Trophoblast cell (in vitro differentiated cells and primary cell): ENCODE results near the gene PACC1.

Experiments
- DNase-seq, 2 donors: peaks; one replicate each; pipeline ENCODE4 v3.0.0-alpha.2; 2016
- H2AFZ ChIP-seq: 2 replicates; pipeline ENCODE4 v1.6.1; 2013; ENCODE audit warnings: low read length, moderate library complexity, mild to moderate bottlenecking; ENCODE audit not compliant: insufficient read depth, poor library complexity
- H2AK5ac ChIP-seq: 2 replicates; pipeline ENCODE4 v1.6.1; 2013; ENCODE audit warnings: mild to moderate bottlenecking, low read length
- H2BK120ac ChIP-seq: 2 replicates; pipeline ENCODE4 v1.6.1; 2013; ENCODE audit warnings: low read length, mild to moderate bottlenecking, moderate library complexity; ENCODE audit not compliant: insufficient read depth, poor library complexity
- H2BK12ac ChIP-seq: 2 replicates; pipeline ENCODE4 v1.6.1; 2013; ENCODE audit warnings: mild to moderate bottlenecking, low read length, moderate library complexity
- H2BK5ac ChIP-seq: 2 replicates; pipeline ENCODE4 v1.6.1; 2013; ENCODE audit warnings: low read length, low read depth, moderate library complexity, mild to moderate bottlenecking; ENCODE audit not compliant: poor library complexity
- H3K14ac ChIP-seq: 2 replicates; pipeline ENCODE4 v1.6.1; 2013; ENCODE audit warnings: mild to moderate bottlenecking, low read length
- H3K18ac ChIP-seq: 2 replicates; pipeline ENCODE4 v1.6.1; 2013; ENCODE audit warnings: mild to moderate bottlenecking, low read length
- H3K23ac ChIP-seq: 2 replicates; pipeline ENCODE4 v1.6.1; 2013; ENCODE audit warnings: low read length
- H3K27ac ChIP-seq: 2 replicates; pipeline ENCODE4 v1.5.1; 2013; ENCODE audit warnings: low read depth, mild to moderate bottlenecking, inconsistent platforms, low read length, moderate library complexity
- H3K27me3 ChIP-seq: 2 replicates; pipeline ENCODE4 v1.6.1; 2013; ENCODE audit warnings: inconsistent platforms, mild to moderate bottlenecking, low read length, moderate library complexity; ENCODE audit not compliant: insufficient read depth
- H3K36me3 ChIP-seq, 2 experiments: 1 replicate in 1 of 2; 2 replicates in 1 of 2; pipeline ENCODE4 v1.6.1; 2013; ENCODE audit warnings: low read length in 2 of 2, mild to moderate bottlenecking in 2 of 2, moderate library complexity in 1 of 2; ENCODE audit not compliant: insufficient read depth in 2 of 2, control insufficient read depth in 1 of 2
- H3K4ac ChIP-seq: 2 replicates; pipeline ENCODE4 v1.6.1; 2013; ENCODE audit warnings: low read depth, mild to moderate bottlenecking, low read length, moderate library complexity
- H3K4me1 ChIP-seq, 2 experiments: 1 replicate in 1 of 2; 2 replicates in 1 of 2; pipeline ENCODE4 v1.6.1; 2013; ENCODE audit warnings: low read length in 2 of 2, mild to moderate bottlenecking in 2 of 2, moderate library complexity in 1 of 2; ENCODE audit not compliant: insufficient read depth in 2 of 2, control insufficient read depth in 1 of 2
- H3K4me2 ChIP-seq: 2 replicates; pipeline ENCODE4 v1.6.1; 2013; ENCODE audit warnings: inconsistent platforms, mild to moderate bottlenecking, low read length, moderate library complexity
- H3K4me3 ChIP-seq: 2 replicates; pipeline ENCODE4 v1.5.1; 2013; ENCODE audit warnings: mild to moderate bottlenecking, low read depth, low read length, inconsistent platforms
- H3K79me1 ChIP-seq: one replicate; pipeline ENCODE4 v1.6.1; 2013; ENCODE audit warnings: low read length
- H3K79me2 ChIP-seq: 2 replicates; pipeline ENCODE4 v1.6.1; 2013; ENCODE audit warnings: low read length, mild to moderate bottlenecking; ENCODE audit not compliant: control insufficient read depth, insufficient read depth, poor library complexity
- H3K9ac ChIP-seq: 2 replicates; pipeline ENCODE4 v1.6.1; 2013; ENCODE audit warnings: mild to moderate bottlenecking, low read length
- H3K9me3 ChIP-seq: 2 replicates; pipeline ENCODE4 v1.6.1; 2013; ENCODE audit warnings: low read depth, mild to moderate bottlenecking, control low read depth, inconsistent platforms, low read length; ENCODE audit not compliant: insufficient read depth
- H4K12ac ChIP-seq: 2 replicates; pipeline ENCODE4 v1.6.1; 2013; ENCODE audit warnings: low read depth, mild to moderate bottlenecking, low read length, moderate library complexity
- H4K8ac ChIP-seq: 2 replicates; pipeline ENCODE4 v1.6.1; 2013; ENCODE audit warnings: low read depth, mild to moderate bottlenecking, low read length, moderate library complexity
- H4K91ac ChIP-seq: one replicate; pipeline ENCODE4 v1.6.1; 2013; ENCODE audit warnings: low read depth, mild to moderate bottlenecking, low read length, moderate library complexity
- WGBS: extraction: QIAGEN DNeasy Blood & Tissue Kit; methylation state at CpG from one replicate; pipeline ENCODE4 v1.1.7; 2013; ENCODE audit warnings: missing lambda C conversion rate; ENCODE audit not compliant: insufficient read length, insufficient coverage; ENCODE audit errors: extremely low coverage; 5-methylcytosine and 5-hydroxymethylcytosine counted together

Gene PACC1

DNA sequence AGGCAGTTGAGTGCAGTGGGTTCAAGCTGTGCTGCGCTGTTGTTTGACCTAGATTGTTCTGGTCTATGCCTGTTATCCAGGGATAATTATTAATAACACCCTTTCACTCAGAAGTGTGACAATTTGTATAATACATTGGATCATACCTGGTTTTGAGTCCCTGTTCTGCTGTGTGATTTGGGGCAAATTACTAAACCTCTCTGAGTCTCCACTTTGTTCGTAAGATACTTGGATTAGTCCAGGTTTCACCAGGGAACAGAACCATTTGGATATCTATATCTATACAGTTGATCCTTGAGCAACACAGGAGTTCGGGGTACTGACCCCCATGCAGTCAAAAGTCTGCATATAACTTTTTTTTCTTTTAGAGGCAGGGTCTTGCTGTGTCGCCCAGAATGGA is 20.3 kb upstream of the PACC1 start:
- H3K18ac ChIP-seq, result no peak overlapping the region
- H4K12ac ChIP-seq, result no peak overlapping the region
- no peak overlapping the region for H3K9ac ChIP-seq
- no peak overlapping the region for H3K4ac ChIP-seq
- H3K27me3 ChIP-seq, result peaks cover 4% of the 10 kb centered on the region
- no peak overlapping the region for H4K8ac ChIP-seq
- no peak overlapping the region for H3K23ac ChIP-seq
- H2AK5ac ChIP-seq, result no peak overlapping the region
- no peak overlapping the region for H2BK120ac ChIP-seq
- H3K4me1 ChIP-seq, result peaks cover 0 to 6% of the 10 kb centered on the region in 2 experiments
- no peak overlapping the region for H2AFZ ChIP-seq
- DNase-seq, result no peak
- H3K36me3 ChIP-seq, result no peaks in the 10 kb centered on the region
- H2BK12ac ChIP-seq, result no peak overlapping the region
- H3K9me3 ChIP-seq, result no peaks in the 10 kb centered on the region
- no peak overlapping the region for H3K4me3 ChIP-seq
- H3K27ac ChIP-seq, result no peak overlapping the region
- WGBS, result no CpG with 5 or more reads among the region's 4 CpGs
- no peak overlapping the region for H3K14ac ChIP-seq
- no peak overlapping the region for H2BK5ac ChIP-seq
- H3K4me2 ChIP-seq, result no peak overlapping the region
- H3K79me2 ChIP-seq, result peaks cover 3% of the 10 kb centered on the region
- no peak overlapping the region for H4K91ac ChIP-seq
- H3K79me1 ChIP-seq, result peaks cover 1% of the 10 kb centered on the region

GRCh38 chr1:212433577-212434462 is 19.1 kb upstream of the PACC1 start:
- Histone ChIP-seq H4K12ac (no peak overlapping the region), H3K79me2 (peaks cover 3% of the 10 kb centered on the region), H2BK12ac (no peak overlapping the region), H2AFZ (no peak overlapping the region), H3K4me1 (peaks cover 0 to 6% of the 10 kb centered on the region in 2 experiments), H2AK5ac (no peak overlapping the region), H4K91ac (no peak overlapping the region), H4K8ac (no peak overlapping the region), H3K27ac (no peak overlapping the region), H3K4ac (no peak overlapping the region), H3K9me3 (no peaks in the 10 kb centered on the region), H2BK120ac (no peak overlapping the region), H2BK5ac (no peak overlapping the region), H3K4me3 (peak overlapping the region; percentile 73), H3K4me2 (peak overlapping the region; percentile 92), H3K23ac (no peak overlapping the region), H3K9ac (no peak overlapping the region), H3K27me3 (peaks cover 4% of the 10 kb centered on the region), H3K14ac (no peak overlapping the region), H3K79me1 (peaks cover 1% of the 10 kb centered on the region), H3K36me3 (no peaks in the 10 kb centered on the region), H3K18ac (no peak overlapping the region)
- no CpG with 5 or more reads among the region's 17 CpGs for WGBS
- no peak for DNase-seq

GRCh38 chr1:212432661-212433576 is 18.2 kb upstream of the PACC1 start, which contains the start of gene NENF:
TSS of gene NENF (plus strand) at chr1:212432920. CDS start at chr1:212432944, 24 bp downstream.
- H2BK5ac ChIP-seq, result no peak within 1 kb of the TSS
- H4K8ac ChIP-seq, result peak within 1 kb of the TSS; percentile 23
- DNase-seq, result peak; percentile 82 to 90
- H2AFZ ChIP-seq, result peak within 1 kb of the TSS; percentile 73
- no peak within 1 kb of the TSS for H3K18ac ChIP-seq
- no peak within 1 kb of the TSS for H3K23ac ChIP-seq
- peak within 1 kb of the TSS; percentile 92 for H3K4me2 ChIP-seq
- H3K79me1 ChIP-seq, result peaks cover 1% of the 10 kb centered on the region
- H3K14ac ChIP-seq, result peak within 1 kb of the TSS; percentile 68
- H3K36me3 ChIP-seq, result no peaks in the 10 kb centered on the region
- H3K79me2 ChIP-seq, result peaks cover 3% of the 10 kb centered on the region
- H3K4me3 ChIP-seq, result peak within 1 kb of the TSS; percentile 73
- H4K91ac ChIP-seq, result peak within 1 kb of the TSS; percentile 42
- peak within 1 kb of the TSS; percentile 62 for H3K9ac ChIP-seq
- peaks cover 4% of the 10 kb centered on the region for H3K27me3 ChIP-seq
- no peak within 1 kb of the TSS for H3K27ac ChIP-seq
- WGBS, result no CpG with 5 or more reads among the region's 86 CpGs
- peaks cover 0 to 6% of the 10 kb centered on the region in 2 experiments for H3K4me1 ChIP-seq
- H2BK120ac ChIP-seq, result no peak within 1 kb of the TSS
- no peaks in the 10 kb centered on the region for H3K9me3 ChIP-seq
- no peak within 1 kb of the TSS for H2BK12ac ChIP-seq
- H4K12ac ChIP-seq, result no peak within 1 kb of the TSS
- no peak within 1 kb of the TSS for H2AK5ac ChIP-seq
- peak within 1 kb of the TSS; percentile 28 for H3K4ac ChIP-seq

DNA sequence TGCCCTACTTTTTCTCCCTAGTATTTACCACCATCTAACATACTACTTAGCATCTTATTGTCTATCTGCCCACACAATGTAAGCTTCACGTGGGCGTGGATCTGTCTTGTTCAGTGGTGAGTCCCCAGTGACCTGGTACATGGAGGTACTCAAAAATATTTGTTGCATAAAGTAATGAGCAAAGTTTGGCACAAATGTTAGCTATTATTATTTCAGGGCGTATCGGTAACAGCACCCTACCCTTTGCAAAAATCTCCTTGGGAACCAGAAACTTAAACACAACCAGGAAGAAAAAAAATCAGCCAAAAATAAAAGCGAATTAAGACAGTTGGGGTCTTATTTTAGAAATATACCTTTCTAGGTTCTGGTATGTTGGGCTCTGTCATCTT is 17.6 kb upstream of the PACC1 start:
- Histone ChIP-seq H3K9ac (no peak overlapping the region), H3K9me3 (no peaks in the 10 kb centered on the region), H2AK5ac (no peak overlapping the region), H3K4me1 (peaks cover 0 to 6% of the 10 kb centered on the region in 2 experiments), H3K79me1 (peaks cover 1% of the 10 kb centered on the region), H3K27ac (no peak overlapping the region), H3K36me3 (no peaks in the 10 kb centered on the region), H3K4ac (no peak overlapping the region), H4K12ac (no peak overlapping the region), H3K4me3 (no peak overlapping the region), H3K4me2 (peak overlapping the region; percentile 92), H3K27me3 (peaks cover 4% of the 10 kb centered on the region), H2BK5ac (no peak overlapping the region), H3K18ac (no peak overlapping the region), H2AFZ (no peak overlapping the region), H2BK12ac (no peak overlapping the region), H3K79me2 (peaks cover 3% of the 10 kb centered on the region), H3K14ac (no peak overlapping the region), H4K8ac (no peak overlapping the region), H2BK120ac (no peak overlapping the region), H3K23ac (no peak overlapping the region), H4K91ac (no peak overlapping the region)
- DNase-seq, result no peak
- WGBS, result no CpG with 5 or more reads among the region's 5 CpGs
